GM12892 (cell line): ENCODE measurements around the gene ATP13A3.

Experiments used
- POLR2A ChIP-seq: IDR thresholded peaks from 2 replicates; pipeline ENCODE4 v1.6.1; 2011; ENCODE audit warnings: low read depth, low read length, control low read depth
- POLR2AphosphoS5 ChIP-seq: IDR thresholded peaks from 2 replicates; pipeline ENCODE4 v1.6.1; 2011; ENCODE audit warnings: low read depth, low read length, control low read depth
- TAF1 ChIP-seq: IDR thresholded peaks from 2 replicates; pipeline ENCODE4 v1.6.1; 2011; ENCODE audit warnings: low read depth, mild to moderate bottlenecking, control low read depth, low read length, borderline replicate concordance

GRCh38 chr3:194364652-194365434 is 122.0 kb downstream of the ATP13A3 start:
- TF ChIP-seq TAF1 (no peak), POLR2A (no peak), POLR2AphosphoS5 (no peak)
